T47D (cell line): ENCODE results near the gene TMEM89.

ENCODE experiments used
- DNase-seq, 2 experiments: peaks; one replicate each; pipeline versions ENCODE4 v3.0.0 to v3.0.0-alpha.2; 2011 to 2012; ENCODE audit warnings: low read depth in 1 of 2, low spot score in 1 of 2
- JUND ChIP-seq: IDR thresholded peaks from 2 replicates; pipeline ENCODE4 v1.6.1; 2012; ENCODE audit warnings: low read depth
- in situ Hi-C: cut with HindIII; loops from 2 replicates; pipeline ENCODE4 v1.10.0; 2016; ENCODE audit warnings: low sequenced_read_pairs, low pct_unique_long_range_greater_than_20kb

Gene TMEM89

GRCh38 chr3:48634661-48635221 is 13.2 kb upstream of the TMEM89 start:
- in situ Hi-C loops = no loop called here
- DNase-seq = peak; percentile 51 to 73
- no peak for TF ChIP-seq JUND

- DNase-seq = no peak
- in situ Hi-C loops = no loop called here
- TF ChIP-seq JUND = no peak
These were observed 12.2 kb upstream of the TMEM89 start for GRCh38 chr3:48633743-48634142.

GRCh38 chr3:48633256-48633655 is 11.7 kb upstream of the TMEM89 start:
- DNase-seq = no peak
- in situ Hi-C loops = no loop called here
- TF ChIP-seq JUND = no peak

GRCh38 chr3:48631516-48632448 is 10.2 kb upstream of the TMEM89 start:
- DNase-seq = no peak
- in situ Hi-C loops = no loop called here
- TF ChIP-seq JUND = no peak

- DNase-seq = no peak
- no peak for TF ChIP-seq JUND
- in situ Hi-C loops = no loop called here
These were observed 9.3 kb upstream of the TMEM89 start for GRCh38 chr3:48630833-48631232.

- DNase-seq = no peak
- TF ChIP-seq JUND = no peak
- in situ Hi-C loops = no loop called here
These were observed 8.8 kb upstream of the TMEM89 start for GRCh38 chr3:48630407-48630806.

GRCh38 chr3:48629894-48630293 is 8.3 kb upstream of the TMEM89 start:
- no peak for DNase-seq
- no peak for TF ChIP-seq JUND
- in situ Hi-C loops = no loop called here

- TF ChIP-seq JUND = no peak
- in situ Hi-C loops = no loop called here
- no peak for DNase-seq
These were observed 6.9 kb upstream of the TMEM89 start for GRCh38 chr3:48628277-48629017.

- no peak for TF ChIP-seq JUND
- in situ Hi-C loops = no loop called here
- no peak for DNase-seq
These were observed 4.0 kb upstream of the TMEM89 start for GRCh38 chr3:48625600-48625999.

- no peak for TF ChIP-seq JUND
- DNase-seq = no peak
- in situ Hi-C loops = no loop called here
These were observed 3.2 kb upstream of the TMEM89 start for GRCh38 chr3:48624767-48625166.

- peak in 1 of 2 experiments; percentile 33 for DNase-seq
- in situ Hi-C loops = no loop called here
- no peak for TF ChIP-seq JUND
These were observed 2.4 kb upstream of the TMEM89 start for GRCh38 chr3:48623851-48624547.
